ACC112 (cell line): ENCODE data around the gene RBM12.

Experiments
- H2AFZ ChIP-seq: fragments of 200-600 bp; sonication (generic); one replicate; pipeline ENCODE4 v1.6.0; 2017; ENCODE audit warnings: antibody characterized with exemption, low read length; ENCODE audit not compliant: unreplicated experiment
- H3K27ac ChIP-seq: fragments of 200-600 bp; sonication (generic); 2 replicates; pipeline ENCODE4 v1.5.1; 2014; ENCODE audit warnings: low read depth, mild to moderate bottlenecking, antibody characterized with exemption, low read length, moderate library complexity
- H3K27me3 ChIP-seq: fragments of 200-600 bp; sonication (generic); 2 replicates; pipeline ENCODE4 v1.6.1; 2014; ENCODE audit warnings: mild to moderate bottlenecking, antibody characterized with exemption, low read length, moderate library complexity, mixed read lengths; ENCODE audit not compliant: insufficient read depth
- H3K36me3 ChIP-seq: fragments of 200-600 bp; sonication (generic); 2 replicates; pipeline ENCODE4 v1.6.1; 2016; ENCODE audit warnings: mild to moderate bottlenecking, antibody characterized with exemption, low read length, moderate library complexity, mixed read lengths; ENCODE audit not compliant: insufficient read depth
- H3K4me1 ChIP-seq: fragments of 200-600 bp; sonication (generic); one replicate; pipeline ENCODE4 v1.6.1; 2016; ENCODE audit warnings: low read length, mixed read lengths; ENCODE audit not compliant: insufficient read depth, unreplicated experiment, control insufficient read depth
- H3K4me3 ChIP-seq: fragments of 200-600 bp; sonication (generic); 2 replicates; pipeline ENCODE4 v1.5.1; 2014; ENCODE audit warnings: mild to moderate bottlenecking, low read depth, low read length
- H3K79me2 ChIP-seq: fragments of 200-600 bp; sonication (generic); one replicate; pipeline ENCODE4 v1.6.0; 2016; ENCODE audit warnings: low read length; ENCODE audit not compliant: control insufficient read depth, unreplicated experiment, insufficient read depth

The RBM12 gene

GRCh38 chr20:35606127-35606526 is 58.6 kb downstream of the RBM12 start:
- Histone ChIP-seq H3K79me2 (no peaks in the 10 kb centered on the region), H2AFZ (no peak overlapping the region), H3K27ac (no peak overlapping the region), H3K27me3 (no peaks in the 10 kb centered on the region), H3K4me1 (peaks cover 10% of the 10 kb centered on the region), H3K4me3 (no peak overlapping the region), H3K36me3 (no peaks in the 10 kb centered on the region)

DNA sequence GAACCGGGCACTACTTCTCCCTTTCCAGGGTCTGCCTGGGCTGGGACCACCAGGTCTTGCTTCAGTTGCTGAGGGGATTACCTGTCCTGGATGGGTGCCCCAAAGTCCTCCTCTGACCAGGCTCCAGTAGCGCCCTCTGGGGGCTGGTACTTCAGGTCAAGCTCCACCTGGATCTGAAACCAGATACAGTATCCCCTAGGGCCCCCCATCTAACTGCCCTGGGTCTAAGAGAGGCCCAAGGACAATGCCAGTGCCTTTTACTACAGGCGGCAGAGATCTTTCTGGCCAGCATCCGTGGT is 60.3 kb downstream of the RBM12 start:
- Histone ChIP-seq H2AFZ (no peak overlapping the region), H3K4me1 (peaks cover 10% of the 10 kb centered on the region), H3K4me3 (no peak overlapping the region), H3K79me2 (no peaks in the 10 kb centered on the region), H3K27me3 (no peaks in the 10 kb centered on the region), H3K27ac (no peak overlapping the region), H3K36me3 (no peaks in the 10 kb centered on the region)

- Histone ChIP-seq H3K36me3 (no peaks in the 10 kb centered on the region), H2AFZ (no peak overlapping the region), H3K4me1 (peaks cover 10% of the 10 kb centered on the region), H3K27me3 (no peaks in the 10 kb centered on the region), H3K4me3 (no peak overlapping the region), H3K27ac (no peak overlapping the region), H3K79me2 (no peaks in the 10 kb centered on the region)
These were observed 60.8 kb downstream of the RBM12 start for GRCh38 chr20:35603695-35604448.

GRCh38 chr20:35602851-35603495 is 61.7 kb downstream of the RBM12 start:
- Histone ChIP-seq H3K36me3 (no peaks in the 10 kb centered on the region), H3K4me1 (peaks cover 10% of the 10 kb centered on the region), H3K27me3 (no peaks in the 10 kb centered on the region), H3K79me2 (no peaks in the 10 kb centered on the region), H3K27ac (no peak overlapping the region), H3K4me3 (no peak overlapping the region), H2AFZ (no peak overlapping the region)

DNA sequence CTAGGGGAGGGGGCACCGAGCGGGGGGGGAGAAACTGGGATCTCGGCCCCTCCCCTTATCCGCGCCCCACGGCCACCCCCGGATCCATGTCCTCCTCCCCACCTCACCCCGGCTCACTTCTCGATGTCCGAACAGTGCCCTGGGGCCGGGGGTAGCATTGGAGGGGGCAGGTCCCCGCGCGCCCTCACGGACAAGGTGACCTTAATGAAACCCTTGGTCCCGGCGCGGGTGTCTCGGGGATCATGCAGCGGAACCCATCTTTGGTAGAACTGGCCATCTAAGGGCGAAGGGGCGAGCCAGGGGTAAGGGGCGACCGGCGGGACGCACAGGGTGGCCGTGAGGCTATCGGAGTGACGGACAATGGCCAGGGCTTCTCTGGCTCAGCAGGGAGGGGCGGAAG is 62.7 kb downstream of the RBM12 start:
- no peaks in the 10 kb centered on the region for H3K36me3 ChIP-seq
- no peak overlapping the region for H2AFZ ChIP-seq
- H3K27ac ChIP-seq = no peak overlapping the region
- H3K79me2 ChIP-seq = no peaks in the 10 kb centered on the region
- H3K4me3 ChIP-seq = peak overlapping the region; percentile 74
- H3K27me3 ChIP-seq = no peaks in the 10 kb centered on the region
- peaks cover 3% of the 10 kb centered on the region for H3K4me1 ChIP-seq

DNA sequence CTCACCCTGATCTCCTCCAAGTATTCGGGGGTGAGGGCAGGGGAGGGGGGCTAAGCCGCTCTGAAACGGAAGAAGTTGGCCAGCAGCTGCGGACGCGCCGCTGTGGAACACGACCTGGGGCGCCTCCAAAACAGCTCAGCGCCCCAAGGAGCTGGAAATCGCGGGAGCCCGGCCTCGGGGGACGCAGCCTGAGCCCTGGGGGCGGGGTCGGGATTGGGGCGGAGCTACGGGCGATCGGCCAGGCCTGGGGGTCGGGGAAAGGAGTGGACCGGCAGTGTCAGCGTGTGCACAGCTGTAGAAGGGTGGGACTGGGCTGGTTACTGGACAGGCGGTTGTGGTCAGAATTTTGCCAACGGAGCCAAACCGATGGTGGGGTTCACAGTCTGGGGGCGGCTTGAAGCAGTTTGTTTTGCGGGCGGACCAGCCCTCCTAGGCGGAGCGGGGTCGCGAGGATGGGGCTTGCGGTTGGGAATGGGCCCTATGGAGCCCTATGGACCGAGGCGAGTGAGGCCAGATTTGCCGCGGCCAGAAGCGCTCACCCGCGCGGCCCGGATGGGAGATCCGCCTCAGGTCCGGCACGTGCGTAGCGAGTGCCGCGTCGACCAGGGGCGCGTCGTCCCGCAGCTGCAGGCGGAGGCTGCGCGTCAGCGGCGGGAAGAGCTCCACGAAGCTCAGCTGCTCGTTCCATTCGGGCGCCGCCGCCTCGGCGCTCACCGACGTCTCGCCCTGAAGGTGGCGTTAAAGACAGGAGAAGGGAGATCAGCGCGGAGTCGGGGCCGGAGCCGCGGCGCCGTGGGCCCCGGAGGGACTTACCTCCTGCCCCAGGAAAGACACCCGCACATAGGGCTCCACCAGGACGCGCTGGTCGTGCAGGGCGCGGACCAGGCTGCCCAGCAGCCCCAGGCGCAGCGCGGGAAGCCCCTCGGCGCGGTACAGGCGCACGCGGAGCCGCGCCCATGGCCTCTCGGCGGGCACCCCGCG is 63.4 kb downstream of the RBM12 start:
- H3K36me3 ChIP-seq = no peaks in the 10 kb centered on the region
- no peaks in the 10 kb centered on the region for H3K27me3 ChIP-seq
- no peaks in the 10 kb centered on the region for H3K79me2 ChIP-seq
- H3K4me1 ChIP-seq = no peaks in the 10 kb centered on the region
- H3K27ac ChIP-seq = no peak overlapping the region
- peak overlapping the region; percentile 58 for H2AFZ ChIP-seq
- peak overlapping the region; percentile 74 for H3K4me3 ChIP-seq

GRCh38 chr20:35600176-35600992 is 64.3 kb downstream of the RBM12 start:
- Histone ChIP-seq H2AFZ (no peak overlapping the region), H3K4me3 (peak overlapping the region; percentile 74), H3K36me3 (no peaks in the 10 kb centered on the region), H3K27ac (no peak overlapping the region), H3K79me2 (no peaks in the 10 kb centered on the region), H3K4me1 (no peaks in the 10 kb centered on the region), H3K27me3 (no peaks in the 10 kb centered on the region)

GRCh38 chr20:35599776-35600120 is 65.0 kb downstream of the RBM12 start:
- H2AFZ ChIP-seq = no peak overlapping the region
- no peaks in the 10 kb centered on the region for H3K79me2 ChIP-seq
- no peaks in the 10 kb centered on the region for H3K4me1 ChIP-seq
- H3K36me3 ChIP-seq = no peaks in the 10 kb centered on the region
- H3K27ac ChIP-seq = no peak overlapping the region
- H3K4me3 ChIP-seq = no peak overlapping the region
- H3K27me3 ChIP-seq = no peaks in the 10 kb centered on the region
